Stomach (tissue), 9 donors: ENCODE results near the gene RPL29. TPM values are rescaled to one million over a fixed set of nuclear protein-coding genes. Genes with fewer than 3 reads are reported as not detected.
"Not testable (repeated sequence)": the region's sequence is repeated elsewhere in the genome, so short reads cannot be mapped to it uniquely, and the experiment has no call there.

Source experiments
- DNase-seq, 2 donors: peaks; one replicate each; pipeline versions ENCODE4 v3.0.0 to v3.0.0-alpha.2; 2013 to 2019
- H3K27ac ChIP-seq, 5 donors: fragments of 200-600 bp in 4 of 5; sonication (generic) in 4 of 5; one replicate each; pipeline ENCODE4 v1.5.1; 2013 to 2019; ENCODE audit warnings: mild to moderate bottlenecking in 1 of 5, moderate library complexity in 1 of 5
- H3K27me3 ChIP-seq, 3 donors: fragments of 200-600 bp; sonication (generic); one replicate each; pipeline ENCODE4 v1.5.1; 2017 to 2019; ENCODE audit warnings: mixed run types in 1 of 3
- H3K36me3 ChIP-seq, 4 donors: fragments of 200-600 bp; sonication (generic); 1 replicate in 3 of 4; 2 replicates in 1 of 4; pipeline ENCODE4 v1.5.1; 2016 to 2019
- H3K4me1 ChIP-seq, 4 donors: fragments of 200-600 bp; sonication (generic); one replicate each; pipeline ENCODE4 v1.5.1; 2016 to 2019
- H3K4me3 ChIP-seq, 4 donors: fragments of 200-600 bp; sonication (generic) in 3 of 4; one replicate each; pipeline ENCODE4 v1.5.1; 2016 to 2019; ENCODE audit warnings: mild to moderate bottlenecking in 1 of 4
- H3K9me3 ChIP-seq, 4 donors: fragments of 200-600 bp; sonication (generic); one replicate each; pipeline ENCODE4 v1.5.1; 2016 to 2019
- EP300 ChIP-seq: sonication (generic); formaldehyde crosslinking; IDR thresholded peaks from one replicate; pipeline ENCODE4 v1.6.1; 2017; ENCODE audit warnings: antibody characterized with exemption
- POLR2A ChIP-seq, 4 donors: fragments of 450-650 bp; IDR thresholded peaks; one replicate each; pipeline ENCODE4 v1.6.1; 2016; ENCODE audit warnings: antibody characterized with exemption in 4 of 4, control low read depth in 2 of 4, mild to moderate bottlenecking in 1 of 4, moderate library complexity in 1 of 4
- POLR2AphosphoS5 ChIP-seq, 3 donors: sonication (generic); formaldehyde crosslinking; IDR thresholded peaks; one replicate each; pipeline ENCODE4 v1.6.1; 2016; ENCODE audit warnings: antibody characterized with exemption in 3 of 3
- WGBS, 5 donors: extraction: QIAGEN DNeasy Blood & Tissue Kit in 3 of 5; methylation state at CpG; one replicate each; pipeline versions ENCODE4 v1.1.5 to v1.1.7; 2013 to 2018; 5-methylcytosine and 5-hydroxymethylcytosine counted together
- intact Hi-C: fragments of 100-400 bp; cut with DNase I; formaldehyde crosslinking; loops from one replicate; pipeline ENCODE4 v1.15.1; 2023; ENCODE audit warnings: low total_unique reads
- polyA plus RNA-seq, 3 donors: library from polyadenylated mRNA; stranded (reverse); fragments of 200-250 nt; gene quantifications; one replicate each; pipeline ENCODE4 v1.2.3, GENCODE V29; 2013
- total RNA-seq, 5 donors: library from RNA; depleted of rRNA; stranded (reverse); fragments of >200 nt; gene quantifications; one replicate each; pipeline versions ENCODE4 v1.1.0 to v1.2.3, GENCODE V29; 2014 to 2016
- TF ChIP-seq, protein P1 (sequence below), 7 experiments: fragments of 450-650 bp in 4 of 7; fragments of 200-600 bp in 3 of 7; sonication (generic) in 3 of 7; IDR thresholded peaks; one replicate each; pipeline ENCODE4 v1.5.1; 2016 to 2019; ENCODE audit warnings: antibody characterized with exemption in 7 of 7, control low read depth in 2 of 7, mild to moderate bottlenecking in 1 of 7
- donor health status: healthy with polysubstance abuse.
- donor health status: Bipolar disorder and iron deficiency.
- donor health status: healthy.

RPL29 gene
- total and polyA plus RNA-seq, 8 donors: 144 to 3,071 (median 1,266) TPM

DNA sequence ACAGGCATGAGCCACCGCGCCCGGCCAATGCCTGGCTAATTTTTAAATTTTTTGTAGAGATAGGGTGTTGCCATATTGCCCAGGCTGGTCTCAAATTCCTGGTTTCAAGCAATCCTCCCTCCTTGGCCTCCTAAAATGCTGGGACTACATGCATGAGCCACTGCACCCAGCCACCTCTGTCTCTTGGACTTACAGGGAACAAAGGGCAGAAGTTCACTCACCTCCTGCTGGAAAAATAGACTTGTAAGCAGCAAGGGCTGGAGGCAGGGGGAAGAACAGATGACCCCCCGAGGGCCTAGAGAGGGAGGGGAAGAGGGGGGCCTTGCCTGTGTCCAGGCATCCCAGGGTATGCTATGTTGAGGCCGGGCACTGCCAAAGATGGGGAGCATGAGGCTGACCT lies 38.5 kb upstream of the RPL29 start:
- no peaks in the 10 kb centered on the region for H3K27me3 ChIP-seq
- intact Hi-C loops: no loop called here
- no peak for DNase-seq
- H3K27ac ChIP-seq: no peak overlapping the region
- no peaks in the 10 kb centered on the region for H3K9me3 ChIP-seq
- no peak overlapping the region for H3K4me3 ChIP-seq
- TF ChIP-seq EP300 (no peak), POLR2AphosphoS5 (IDR thresholded peaks at IDR 0.05) (no peak)
- TF ChIP-seq, protein P1, sequence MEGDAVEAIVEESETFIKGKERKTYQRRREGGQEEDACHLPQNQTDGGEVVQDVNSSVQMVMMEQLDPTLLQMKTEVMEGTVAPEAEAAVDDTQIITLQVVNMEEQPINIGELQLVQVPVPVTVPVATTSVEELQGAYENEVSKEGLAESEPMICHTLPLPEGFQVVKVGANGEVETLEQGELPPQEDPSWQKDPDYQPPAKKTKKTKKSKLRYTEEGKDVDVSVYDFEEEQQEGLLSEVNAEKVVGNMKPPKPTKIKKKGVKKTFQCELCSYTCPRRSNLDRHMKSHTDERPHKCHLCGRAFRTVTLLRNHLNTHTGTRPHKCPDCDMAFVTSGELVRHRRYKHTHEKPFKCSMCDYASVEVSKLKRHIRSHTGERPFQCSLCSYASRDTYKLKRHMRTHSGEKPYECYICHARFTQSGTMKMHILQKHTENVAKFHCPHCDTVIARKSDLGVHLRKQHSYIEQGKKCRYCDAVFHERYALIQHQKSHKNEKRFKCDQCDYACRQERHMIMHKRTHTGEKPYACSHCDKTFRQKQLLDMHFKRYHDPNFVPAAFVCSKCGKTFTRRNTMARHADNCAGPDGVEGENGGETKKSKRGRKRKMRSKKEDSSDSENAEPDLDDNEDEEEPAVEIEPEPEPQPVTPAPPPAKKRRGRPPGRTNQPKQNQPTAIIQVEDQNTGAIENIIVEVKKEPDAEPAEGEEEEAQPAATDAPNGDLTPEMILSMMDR (IDR thresholded peaks at IDR 0.05): no peak
- H3K36me3 ChIP-seq: no peaks in the 10 kb centered on the region
- 81 to 93% (median 91%) methylated on average over 5 of the region's 5 CpGs for WGBS, 5 donors
- H3K4me1 ChIP-seq: peaks cover 0 to under 1% (median 0%) of the 10 kb centered on the region in 4 donors

DNA sequence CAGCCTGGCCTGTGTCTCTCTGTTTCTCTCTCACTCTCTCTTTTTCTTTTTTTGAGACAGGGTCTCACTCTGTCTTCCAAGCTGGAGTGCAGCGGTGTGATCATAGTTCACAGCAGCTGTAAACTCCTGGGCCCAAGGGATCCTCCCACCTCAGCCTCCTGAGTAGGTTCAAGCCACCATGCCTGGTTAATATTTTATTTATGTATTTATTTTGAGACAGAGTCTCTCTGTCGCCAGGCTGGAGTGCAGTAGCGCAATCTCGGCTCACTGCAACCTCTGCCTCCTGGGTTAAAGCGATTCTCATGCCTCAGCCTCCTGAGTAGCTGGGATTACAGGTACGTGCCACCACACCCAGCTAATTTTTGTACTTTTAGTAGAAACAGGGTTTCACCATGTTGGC lies 38.1 kb upstream of the RPL29 start:
- H3K36me3 ChIP-seq, H3K27ac ChIP-seq, H3K4me3 ChIP-seq, H3K27me3 ChIP-seq, H3K9me3 ChIP-seq, intact Hi-C loops, DNase-seq, H3K4me1 ChIP-seq: not testable (repeated sequence)
- 79 to 87% (median 82%) methylated on average over 6 of the region's 6 CpGs for WGBS, 5 donors

GRCh38 chr3:52032702-52033408 lies 37.2 kb upstream of the RPL29 start:
- TF ChIP-seq POLR2AphosphoS5 (IDR thresholded peaks at IDR 0.05) (no peak), EP300 (no peak), POLR2A (IDR thresholded peaks at IDR 0.05) (no peak)
- TF ChIP-seq, protein P1 (IDR thresholded peaks at IDR 0.05): no peak
- Histone ChIP-seq H3K27me3 (no peaks in the 10 kb centered on the region), H3K27ac (no peak overlapping the region), H3K36me3 (no peaks in the 10 kb centered on the region), H3K4me3 (no peak overlapping the region), H3K9me3 (no peaks in the 10 kb centered on the region), H3K4me1 (no peaks in the 10 kb centered on the region)
- WGBS, 5 donors: 63 to 79% (median 74%) methylated on average over 9 to 11 of the region's 11 CpGs
- no peak for DNase-seq
- intact Hi-C loops: no loop called here

GRCh38 chr3:52031896-52032295 lies 36.2 kb upstream of the RPL29 start:
- TF ChIP-seq EP300 (no peak), POLR2A (IDR thresholded peaks at IDR 0.05) (no peak), POLR2AphosphoS5 (IDR thresholded peaks at IDR 0.05) (no peak)
- TF ChIP-seq, protein P1 (IDR thresholded peaks at IDR 0.05): no peak
- Histone ChIP-seq H3K4me1 (no peaks in the 10 kb centered on the region), H3K27me3 (no peaks in the 10 kb centered on the region), H3K4me3 (no peak overlapping the region), H3K36me3 (no peaks in the 10 kb centered on the region), H3K27ac (no peak overlapping the region), H3K9me3 (no peaks in the 10 kb centered on the region)
- DNase-seq: no peak
- intact Hi-C loops: no loop called here
- WGBS, 5 donors: 89 to 92% (median 90%) methylated on average over 9 to 10 of the region's 10 CpGs

- H3K36me3 ChIP-seq: no peaks in the 10 kb centered on the region
- intact Hi-C loops: no loop called here
- H3K27ac ChIP-seq: no peak overlapping the region
- H3K9me3 ChIP-seq: no peaks in the 10 kb centered on the region
- 90 to 91% (median 90%) methylated on average over 9 to 11 of the region's 11 CpGs for WGBS, 5 donors
- no peak overlapping the region for H3K4me3 ChIP-seq
- TF ChIP-seq EP300 (no peak), POLR2AphosphoS5 (IDR thresholded peaks at IDR 0.05) (no peak), POLR2A (IDR thresholded peaks at IDR 0.05) (no peak)
- TF ChIP-seq, protein P1 (IDR thresholded peaks at IDR 0.05): no peak
- no peaks in the 10 kb centered on the region for H3K27me3 ChIP-seq
- no peak for DNase-seq
- no peaks in the 10 kb centered on the region for H3K4me1 ChIP-seq
Measured at GRCh38 chr3:52030714-52031310, 35.1 kb upstream of the RPL29 start.
